A549 treated with dexamethasone at 1 μM for 4 hours (cell line): ENCODE data around the gene VAMP5. TPM values are rescaled to one million over a fixed set of nuclear protein-coding genes. Genes with fewer than 3 reads are reported as not detected.

Experiments
- total RNA-seq: library from RNA; stranded (reverse); fragments of 200-300 nt; extraction: Qiagen RNA extraction; gene quantifications from 5 replicates; pipeline ENCODE4 v1.2.3, GENCODE V29; 2022

VAMP5 gene
- 0.13 to 0.15 TPM (median 0.14 TPM) in 3 of 5 replicates, not detected in the others for total RNA-seq

GRCh38 chr2:85584354-85584856 is at the start of gene VAMP5:
Gene VAMP5 (plus strand): TSS chr2:85584431. CDS start chr2:85584491, 60 bp downstream.

GRCh38 chr2:85538507-85539360 is 45.5 kb upstream of the VAMP5 start, which contains the start of gene MAT2A:
Gene MAT2A (plus strand): TSS chr2:85539168. CDS start chr2:85539288, 120 bp downstream.

GRCh38 chr2:85561280-85562212 is 22.7 kb upstream of the VAMP5 start, which contains the start of gene GGCX:
Gene GGCX (minus strand): TSS chr2:85561493. CDS start chr2:85561428, 65 bp downstream.

GRCh38 chr2:85577386-85578242 is 6.6 kb upstream of the VAMP5 start, which contains the start of gene VAMP8:
Gene VAMP8 (plus strand): TSS chr2:85577586. CDS start chr2:85577647, 61 bp downstream.

GRCh38 chr2:85595301-85596025 is 11.2 kb downstream of the VAMP5 start, which contains the start of gene RNF181:
Gene RNF181 (plus strand): TSS chr2:85595745. CDS start chr2:85595764, 19 bp downstream.

GRCh38 chr2:85602476-85603234 is 18.4 kb downstream of the VAMP5 start, which contains the start of gene TMEM150A:
Gene TMEM150A (minus strand): TSS chr2:85602698. CDS start chr2:85601948, 750 bp downstream.

GRCh38 chr2:85611705-85612587 is 27.7 kb downstream of the VAMP5 start, which contains the start of gene C2orf68:
Gene C2orf68 (minus strand): TSS chr2:85612066. CDS start chr2:85611984, 82 bp downstream.

Other genes starting within 250 kb of the VAMP5 start
- gene RETSAT, start 229.9 kb upstream of the VAMP5 start, total RNA-seq = 47.8 to 57.1 TPM (median 51.4 TPM) in 5 replicates
- gene ELMOD3, start 229.7 kb upstream of the VAMP5 start, total RNA-seq = 10.2 to 10.8 TPM (median 10.5 TPM) in 5 replicates
- gene CAPG, start 174.1 kb upstream of the VAMP5 start, total RNA-seq = 90.5 to 114 TPM (median 92.1 TPM) in 5 replicates
- gene SH2D6, start 165.7 kb upstream of the VAMP5 start, total RNA-seq = 0.66 to 1.1 TPM (median 0.98 TPM) in 5 replicates
- 523 to 615 TPM (median 601 TPM) in 5 replicates for gene MAT2A, start 45.3 kb upstream of the VAMP5 start, total RNA-seq
- gene GGCX, start 22.9 kb upstream of the VAMP5 start, total RNA-seq = 38.3 to 43.4 TPM (median 41.7 TPM) in 5 replicates
- gene VAMP8, start 6.8 kb upstream of the VAMP5 start, total RNA-seq = 13.9 to 21.4 TPM (median 15.6 TPM) in 5 replicates
- gene RNF181, start 11.3 kb downstream of the VAMP5 start, total RNA-seq = 163 to 193 TPM (median 170 TPM) in 5 replicates
- 11.7 to 15.9 TPM (median 14.8 TPM) in 5 replicates for gene TMEM150A, start 18.3 kb downstream of the VAMP5 start, total RNA-seq
- 22.1 to 26.2 TPM (median 24.1 TPM) in 5 replicates for gene C2orf68, start 27.6 kb downstream of the VAMP5 start, total RNA-seq
- 70.9 to 76.6 TPM (median 73.4 TPM) in 5 replicates for gene USP39, start 31.8 kb downstream of the VAMP5 start, total RNA-seq
- gene SFTPB, start 83.8 kb downstream of the VAMP5 start, total RNA-seq = 0.09 to 0.22 TPM (median 0.16 TPM) in 4 of 5 replicates, not detected in the other
- 0.21 to 0.44 TPM (median 0.30 TPM) in 5 replicates for gene GNLY, start 109.9 kb downstream of the VAMP5 start, total RNA-seq
- gene ATOH8, start 169.6 kb downstream of the VAMP5 start, total RNA-seq = 14.5 to 19.7 TPM (median 17.9 TPM) in 5 replicates